Activated effector memory CD4-positive, alpha-beta T cell treated with Interleukin-2 at 50 U/mL for 16 hours (primary cell): ENCODE results near the gene NEDD9.

Experiments used
- DNase-seq: peaks from one replicate; pipeline ENCODE4 v3.0.0-alpha.2; 2020

The NEDD9 gene

GRCh38 chr6:11260249-11261038 lies 28.0 kb upstream of the NEDD9 start:
- DNase-seq: no peak

DNA sequence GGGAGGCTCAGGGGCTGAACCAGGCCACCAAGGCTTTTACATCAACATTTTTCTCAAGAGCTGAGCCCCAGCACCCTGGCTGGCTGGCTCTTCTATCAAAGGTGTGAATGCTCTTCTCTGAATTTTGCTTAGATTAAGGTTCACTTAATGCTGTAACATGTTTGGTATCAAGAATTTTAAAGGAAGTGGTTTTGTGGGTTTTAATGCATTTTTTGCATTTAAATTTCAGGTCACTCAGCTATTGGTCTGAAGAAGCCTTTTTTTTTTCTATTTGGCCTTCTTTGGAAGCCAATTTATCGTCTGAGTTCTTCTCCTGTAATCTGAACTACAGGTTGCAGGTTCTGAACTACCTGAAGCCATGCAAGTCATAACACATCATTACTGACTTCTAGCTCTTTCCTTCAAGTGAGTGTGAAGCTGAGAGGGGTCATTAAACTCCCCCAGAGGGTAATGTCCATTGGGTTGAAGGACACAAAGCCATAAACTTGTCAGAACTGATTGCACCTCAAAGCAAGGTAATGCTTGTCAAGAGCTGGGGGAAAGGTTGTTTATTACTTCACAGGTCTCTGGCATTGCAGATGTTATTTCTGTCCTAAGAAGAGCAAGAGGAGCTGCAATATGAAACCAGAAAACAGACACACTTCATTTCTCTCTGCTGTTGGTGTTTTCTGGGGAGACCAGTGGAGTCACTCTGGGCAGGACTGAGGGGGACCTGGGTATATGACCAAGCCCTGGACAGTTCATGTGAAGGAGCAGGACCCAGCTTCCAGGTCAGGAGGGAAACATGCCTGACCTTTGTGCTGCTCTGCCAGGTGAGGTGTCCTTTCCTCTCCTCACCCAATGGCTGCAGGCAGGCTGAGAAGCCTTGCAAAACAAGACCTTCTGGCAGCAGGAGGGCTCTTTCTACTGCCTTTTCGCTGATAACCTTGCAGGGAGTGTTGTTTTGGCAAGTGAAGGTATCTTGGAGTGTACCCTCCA lies 26.1 kb upstream of the NEDD9 start:
- peak; percentile 44 for DNase-seq

- no peak for DNase-seq
These were observed 23.1 kb upstream of the NEDD9 start for GRCh38 chr6:11255610-11256009.

- no peak for DNase-seq
These were observed 21.1 kb upstream of the NEDD9 start for GRCh38 chr6:11253594-11253993.

- no peak for DNase-seq
These were observed 19.3 kb upstream of the NEDD9 start for GRCh38 chr6:11251553-11252360.

DNA sequence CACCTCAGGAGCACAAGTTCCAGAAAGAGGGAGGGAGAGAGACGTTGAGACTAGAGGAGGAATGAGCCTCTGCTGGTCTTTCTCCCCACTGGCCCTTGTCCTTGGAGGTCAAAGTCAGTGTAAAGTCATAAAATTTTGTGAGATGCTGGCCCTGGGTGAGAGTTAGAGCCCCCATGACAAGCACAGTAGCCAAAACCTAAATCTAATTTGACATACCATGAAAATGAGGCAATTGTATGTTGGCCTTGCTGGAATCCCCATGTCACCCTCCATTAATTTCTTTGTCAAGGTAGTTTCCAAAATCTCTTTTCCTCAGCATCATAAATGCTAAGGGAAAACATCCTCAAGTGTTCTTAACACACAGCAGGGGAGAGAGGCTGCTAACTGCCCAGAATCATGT lies 17.6 kb upstream of the NEDD9 start:
- DNase-seq: no peak

GRCh38 chr6:11248974-11249761 lies 16.7 kb upstream of the NEDD9 start:
- DNase-seq: no peak

DNA sequence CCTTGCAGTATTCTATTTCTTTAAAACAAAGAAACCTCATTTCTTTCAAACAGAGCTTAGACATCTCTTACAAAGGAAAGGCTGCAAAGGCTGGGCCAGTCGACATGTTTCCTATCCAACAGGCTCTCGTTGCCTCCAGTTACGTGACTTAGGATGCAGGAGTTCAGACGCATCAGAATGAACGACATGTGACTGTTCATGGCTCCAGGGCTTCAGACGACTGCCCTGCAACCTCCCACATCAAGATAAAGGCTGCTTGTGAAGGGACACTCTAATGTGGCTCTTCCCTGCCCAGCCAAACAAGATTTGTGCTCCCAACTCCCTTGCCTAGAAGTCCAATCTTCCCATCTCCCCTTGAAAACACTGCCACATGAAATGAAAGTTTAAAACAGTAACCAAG lies 14.3 kb upstream of the NEDD9 start:
- DNase-seq: no peak

- no peak for DNase-seq
These were observed 13.2 kb upstream of the NEDD9 start for GRCh38 chr6:11245381-11246256.

GRCh38 chr6:11244387-11245126 lies 12.1 kb upstream of the NEDD9 start:
- DNase-seq: no peak

DNA sequence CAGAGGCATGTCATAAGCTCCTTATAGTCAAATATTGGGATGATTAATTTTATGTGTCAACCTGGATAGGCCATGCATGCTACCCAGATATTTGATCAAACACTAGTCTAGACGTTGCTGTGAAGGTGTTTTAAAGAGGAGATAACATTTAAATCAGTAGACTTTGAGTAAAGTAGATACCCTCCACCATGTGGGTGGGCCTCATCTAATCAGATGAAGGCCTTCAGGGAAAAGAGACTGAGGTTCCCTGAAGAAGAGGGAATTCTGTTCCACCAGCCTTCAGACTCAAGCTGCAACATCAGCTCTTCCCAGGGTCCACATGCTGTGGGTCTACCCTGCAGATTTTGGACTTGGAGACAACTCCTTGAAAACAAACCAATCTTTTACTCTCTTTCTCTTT lies 11.4 kb upstream of the NEDD9 start:
- DNase-seq: no peak

DNA sequence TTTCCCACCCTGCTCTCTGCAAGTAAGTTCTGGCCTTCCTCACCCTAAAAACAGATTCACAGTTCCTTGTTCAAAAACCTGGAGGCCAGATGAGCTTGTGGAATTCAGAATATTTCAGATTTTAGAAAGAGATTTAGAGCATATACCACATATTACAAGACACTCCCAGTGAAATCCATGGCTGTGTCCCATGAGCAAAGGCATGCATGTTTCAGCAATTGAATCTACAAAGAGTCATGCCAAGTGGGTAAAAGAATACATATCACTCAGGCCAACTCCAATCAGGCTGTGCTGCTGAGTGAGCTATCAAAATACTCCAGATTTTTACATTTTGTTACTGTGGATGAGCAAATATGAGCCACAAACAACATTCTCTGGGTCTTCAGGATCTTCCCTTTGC lies 10.2 kb upstream of the NEDD9 start:
- no peak for DNase-seq

GRCh38 chr6:11241793-11242201 lies 9.3 kb upstream of the NEDD9 start:
- no peak for DNase-seq

DNA sequence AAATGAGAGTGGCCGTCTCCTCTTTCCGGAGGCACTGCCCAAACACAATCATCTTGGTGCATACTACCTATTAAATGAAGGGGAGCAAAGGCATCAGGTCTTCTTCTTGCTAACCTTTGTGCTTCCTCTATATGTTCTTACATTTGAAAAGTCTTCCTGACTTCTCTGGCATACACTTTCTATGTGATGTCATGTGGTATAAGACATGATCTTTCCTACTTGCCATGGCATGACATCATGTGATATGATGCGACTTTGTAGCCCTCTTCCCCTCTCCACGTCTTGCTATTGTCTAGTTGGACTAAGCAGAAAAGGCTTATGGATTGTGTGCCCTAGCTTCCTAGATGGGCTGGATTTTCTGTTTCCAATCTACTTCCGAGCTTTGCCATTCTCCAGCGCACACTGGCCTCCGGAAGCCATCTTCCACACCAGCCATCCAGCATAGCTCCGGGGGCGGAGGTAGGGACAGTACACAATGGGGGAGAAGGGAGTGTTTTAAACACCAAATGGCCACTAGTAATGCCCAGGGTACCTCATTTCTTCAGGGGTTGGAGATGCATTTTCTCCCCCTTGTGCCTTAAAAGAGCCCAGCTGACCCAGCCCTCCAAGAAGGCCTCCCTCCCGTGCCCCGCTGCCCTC lies 8.8 kb upstream of the NEDD9 start:
- DNase-seq: no peak

- no peak for DNase-seq
These were observed 5.5 kb upstream of the NEDD9 start for GRCh38 chr6:11237956-11238355.

DNA sequence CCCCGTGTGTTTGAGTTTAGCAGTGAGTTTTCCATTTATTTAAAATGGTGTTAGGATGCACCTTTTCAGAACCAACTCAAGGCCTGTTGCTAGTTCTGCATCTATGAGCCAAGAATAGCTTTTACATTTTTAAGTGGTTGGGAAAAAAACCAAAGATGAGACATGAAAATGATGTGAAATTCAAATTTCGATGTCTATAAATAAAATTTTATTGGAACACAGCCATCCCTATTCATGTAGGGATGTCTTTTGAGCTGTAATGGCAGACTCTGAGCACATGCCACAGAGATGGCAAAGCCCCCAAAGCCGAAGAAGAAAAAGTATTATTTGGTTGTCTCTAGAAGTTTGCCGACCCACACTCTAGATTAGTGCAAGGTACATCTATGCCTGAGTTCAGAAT lies 5.0 kb upstream of the NEDD9 start:
- no peak for DNase-seq

- no peak for DNase-seq
These were observed 4.4 kb upstream of the NEDD9 start for GRCh38 chr6:11236915-11237314.

DNA sequence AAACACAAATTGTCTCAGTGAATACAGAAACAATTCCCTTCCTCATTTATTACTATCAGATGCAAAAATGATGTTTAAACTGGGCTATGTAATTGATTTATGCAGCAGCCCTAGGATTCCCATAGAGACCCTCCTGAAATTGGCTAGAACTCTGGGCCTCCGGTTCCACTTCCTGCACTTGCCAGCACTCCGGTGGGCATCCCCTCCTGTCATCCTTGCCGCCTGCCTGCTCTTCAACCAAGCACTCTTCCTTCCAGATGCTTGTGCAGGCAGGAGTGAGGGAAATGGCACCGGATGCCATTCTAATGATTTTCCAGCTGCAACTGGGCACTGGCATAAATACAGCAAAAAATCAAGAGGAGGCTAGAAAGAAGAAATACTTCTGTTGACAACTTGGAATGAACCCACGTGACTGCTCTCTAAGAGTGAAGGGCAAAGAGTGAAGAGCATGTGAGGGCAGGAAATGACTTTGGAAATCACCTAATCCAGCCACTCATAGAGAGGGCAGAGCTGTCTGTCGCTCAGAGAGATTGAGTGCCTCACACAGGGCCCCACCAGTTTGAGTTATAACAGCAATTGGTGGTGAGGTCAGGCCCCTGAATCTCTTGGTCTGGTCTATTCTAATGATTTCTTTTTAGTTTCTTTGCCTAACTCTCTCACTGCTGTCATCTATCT lies 3.7 kb upstream of the NEDD9 start:
- peak; percentile 17 for DNase-seq

- no peak for DNase-seq
These were observed 2.6 kb upstream of the NEDD9 start for GRCh38 chr6:11235062-11235461.
